Regular cardiac myocyte (primary cell): Measurements from ENCODE around the gene TNFRSF11A. TPM values are rescaled to one million over a fixed set of nuclear protein-coding genes. Genes with fewer than 3 reads are reported as not detected.

Experiments used
- total RNA-seq: library from RNA; depleted of rRNA; stranded (reverse); fragments of >200 nt; gene quantifications from 2 replicates; pipeline ENCODE4 v1.2.3, GENCODE V29; 2014

TNFRSF11A gene
- 0.77 and 2.3 TPM in 2 replicates for total RNA-seq

GRCh38 chr18:62324917-62325805 lies at the start of gene TNFRSF11A:
TNFRSF11A (plus strand) TSS chr18:62325310; CDS start chr18:62325353, 43 bp downstream.

Other genes with a start within 250 kb of the TNFRSF11A start
- gene PIGN, start 138.3 kb upstream of the TNFRSF11A start, total RNA-seq, result 55.6 and 82.9 TPM in 2 replicates
- 28.9 and 37.8 TPM in 2 replicates for gene RELCH, start 138.1 kb upstream of the TNFRSF11A start, total RNA-seq
- gene ZCCHC2, start 197.7 kb downstream of the TNFRSF11A start, total RNA-seq, result 6.1 and 14.1 TPM in 2 replicates